Karpas-422 (cell line): Measurements from ENCODE around the gene NT5DC1. TPM values are rescaled to one million over a fixed set of nuclear protein-coding genes. Genes with fewer than 3 reads are reported as not detected.

Experiments
- DNase-seq: peaks from one replicate; pipeline ENCODE4 v3.0.0-alpha.2; 2015
- H2AFZ ChIP-seq: fragments of 200-600 bp; sonication (generic); 2 replicates; pipeline ENCODE4 v1.6.1; 2014; ENCODE audit warnings: antibody characterized with exemption, low read length, mixed read lengths
- H3K27ac ChIP-seq: fragments of 200-600 bp; sonication (generic); 2 replicates; pipeline ENCODE4 v1.5.1; 2014; ENCODE audit warnings: mild to moderate bottlenecking, low read length, moderate library complexity
- H3K27me3 ChIP-seq: fragments of 200-600 bp; sonication (generic); 2 replicates; pipeline ENCODE4 v1.6.1; 2014; ENCODE audit warnings: low read length, mixed read lengths
- H3K36me3 ChIP-seq: fragments of 200-600 bp; sonication (generic); 2 replicates; pipeline ENCODE4 v1.6.1; 2014; ENCODE audit warnings: low read length, mixed read lengths; ENCODE audit not compliant: insufficient read depth
- H3K4me1 ChIP-seq: fragments of 200-600 bp; sonication (generic); 2 replicates; pipeline ENCODE4 v1.6.1; 2014; ENCODE audit warnings: mild to moderate bottlenecking, low read length, mixed read lengths
- H3K4me2 ChIP-seq: fragments of 200-600 bp; sonication (generic); 2 replicates; pipeline ENCODE4 v1.6.1; 2014; ENCODE audit warnings: low read length, low read depth, mild to moderate bottlenecking; ENCODE audit not compliant: poor library complexity, severe bottlenecking
- H3K4me3 ChIP-seq: fragments of 200-600 bp; sonication (generic); 2 replicates; pipeline ENCODE4 v1.5.1; 2014; ENCODE audit warnings: mild to moderate bottlenecking, antibody characterized with exemption, low read length, mixed read lengths
- H3K79me2 ChIP-seq: fragments of 200-600 bp; sonication (generic); 2 replicates; pipeline ENCODE4 v1.6.1; 2014; ENCODE audit warnings: mild to moderate bottlenecking, low read length, mixed read lengths
- H3K9ac ChIP-seq: fragments of 200-600 bp; sonication (generic); 2 replicates; pipeline ENCODE4 v1.6.0; 2014; ENCODE audit warnings: low read length
- H3K9me2 ChIP-seq: fragments of 200-600 bp; sonication (generic), shearing (Covaris generic); replicated peaks from 2 replicates; pipeline ENCODE4 v1.6.0; 2014; ENCODE audit warnings: mild to moderate bottlenecking, low read length, moderate library complexity; ENCODE audit not compliant: insufficient read depth
- H3K9me3 ChIP-seq: fragments of 300-700, 200-600 bp; sonication (generic); 2 replicates; pipeline ENCODE4 v1.6.1; 2014; ENCODE audit warnings: low read length, mixed read lengths
- H4K20me1 ChIP-seq: fragments of 200-600 bp; sonication (generic); 2 replicates; pipeline ENCODE4 v1.6.1; 2014; ENCODE audit warnings: mild to moderate bottlenecking, antibody characterized with exemption, low read length, low read depth; ENCODE audit not compliant: insufficient read depth
- total RNA-seq: library from RNA; depleted of rRNA; stranded (reverse); fragments of >200 nt; shearing (Covaris generic); gene quantifications from 2 replicates; pipeline ENCODE4 v1.2.3, GENCODE V29; 2014; ENCODE audit warnings: low replicate concordance

Gene NT5DC1
- total RNA-seq, 1 experiment from 2014 or later: 3.0 TPM

GRCh38 chr6:116192786-116193185 is 92.1 kb downstream of the NT5DC1 start:
- H3K79me2 ChIP-seq: no peaks in the 10 kb centered on the region
- H3K4me3 ChIP-seq: no peak overlapping the region
- DNase-seq: no peak
- H3K9ac ChIP-seq: no peak overlapping the region
- no peaks in the 10 kb centered on the region for H4K20me1 ChIP-seq
- no peaks in the 10 kb centered on the region for H3K9me2 ChIP-seq
- no peak overlapping the region for H3K27ac ChIP-seq
- H3K4me2 ChIP-seq: no peak overlapping the region
- no peak overlapping the region for H2AFZ ChIP-seq
- H3K9me3 ChIP-seq: no peaks in the 10 kb centered on the region
- no peaks in the 10 kb centered on the region for H3K36me3 ChIP-seq
- H3K4me1 ChIP-seq: no peaks in the 10 kb centered on the region
- no peaks in the 10 kb centered on the region for H3K27me3 ChIP-seq

GRCh38 chr6:116196841-116197240 is 96.2 kb downstream of the NT5DC1 start:
- H3K4me3 ChIP-seq: no peak overlapping the region
- no peak for DNase-seq
- no peaks in the 10 kb centered on the region for H4K20me1 ChIP-seq

GRCh38 chr6:116200619-116201249 is 100.1 kb downstream of the NT5DC1 start:
- Histone ChIP-seq H3K79me2 (no peaks in the 10 kb centered on the region), H3K9me3 (no peaks in the 10 kb centered on the region), H4K20me1 (no peaks in the 10 kb centered on the region), H2AFZ (no peak overlapping the region), H3K9ac (no peak overlapping the region), H3K27me3 (no peaks in the 10 kb centered on the region), H3K36me3 (no peaks in the 10 kb centered on the region), H3K27ac (no peak overlapping the region), H3K4me2 (no peak overlapping the region), H3K4me3 (no peak overlapping the region), H3K4me1 (no peaks in the 10 kb centered on the region), H3K9me2 (no peaks in the 10 kb centered on the region)
- DNase-seq: no peak

More at GRCh38 chr6:116196841-116197240, 96.2 kb downstream of the NT5DC1 start:
- Histone ChIP-seq H3K4me1 (no peaks in the 10 kb centered on the region), H3K27ac (no peak overlapping the region), H3K9ac (no peak overlapping the region), H3K36me3 (no peaks in the 10 kb centered on the region), H2AFZ (no peak overlapping the region), H3K9me3 (no peaks in the 10 kb centered on the region), H3K27me3 (no peaks in the 10 kb centered on the region), H3K4me2 (no peak overlapping the region), H3K79me2 (no peaks in the 10 kb centered on the region), H3K9me2 (no peaks in the 10 kb centered on the region)

GRCh38 chr6:116201538-116201937 is 100.9 kb downstream of the NT5DC1 start:
- DNase-seq: no peak
- no peak overlapping the region for H3K4me2 ChIP-seq
- H3K27ac ChIP-seq: no peak overlapping the region
- H3K4me1 ChIP-seq: no peaks in the 10 kb centered on the region
- no peaks in the 10 kb centered on the region for H3K27me3 ChIP-seq
- no peak overlapping the region for H3K4me3 ChIP-seq
- no peaks in the 10 kb centered on the region for H3K79me2 ChIP-seq
- H3K9ac ChIP-seq: no peak overlapping the region
- H3K9me3 ChIP-seq: no peaks in the 10 kb centered on the region
- H4K20me1 ChIP-seq: no peaks in the 10 kb centered on the region
- H2AFZ ChIP-seq: no peak overlapping the region
- no peaks in the 10 kb centered on the region for H3K9me2 ChIP-seq
- H3K36me3 ChIP-seq: no peaks in the 10 kb centered on the region

GRCh38 chr6:116205281-116205680 is 104.6 kb downstream of the NT5DC1 start:
- Histone ChIP-seq H3K27ac (no peak overlapping the region), H2AFZ (no peak overlapping the region), H3K4me3 (no peak overlapping the region), H3K9me3 (no peaks in the 10 kb centered on the region), H3K27me3 (no peaks in the 10 kb centered on the region), H3K36me3 (no peaks in the 10 kb centered on the region), H3K9me2 (no peaks in the 10 kb centered on the region), H3K79me2 (no peaks in the 10 kb centered on the region), H3K4me1 (no peaks in the 10 kb centered on the region), H3K9ac (no peak overlapping the region), H3K4me2 (no peak overlapping the region), H4K20me1 (no peaks in the 10 kb centered on the region)
- no peak for DNase-seq

- no peak overlapping the region for H2AFZ ChIP-seq
- no peaks in the 10 kb centered on the region for H3K9me2 ChIP-seq
- H3K27me3 ChIP-seq: no peaks in the 10 kb centered on the region
- H3K4me3 ChIP-seq: no peak overlapping the region
- no peaks in the 10 kb centered on the region for H3K36me3 ChIP-seq
- no peak for DNase-seq
- H3K79me2 ChIP-seq: no peaks in the 10 kb centered on the region
- H3K4me1 ChIP-seq: no peaks in the 10 kb centered on the region
- no peak overlapping the region for H3K9ac ChIP-seq
- H3K4me2 ChIP-seq: no peak overlapping the region
- H3K9me3 ChIP-seq: no peaks in the 10 kb centered on the region
- no peak overlapping the region for H3K27ac ChIP-seq
- no peaks in the 10 kb centered on the region for H4K20me1 ChIP-seq
Measured at GRCh38 chr6:116206231-116206903, 105.7 kb downstream of the NT5DC1 start.

GRCh38 chr6:116208056-116208785 is 107.6 kb downstream of the NT5DC1 start:
- H3K36me3 ChIP-seq: no peaks in the 10 kb centered on the region
- H2AFZ ChIP-seq: no peak overlapping the region
- DNase-seq: no peak
- no peaks in the 10 kb centered on the region for H3K79me2 ChIP-seq
- no peak overlapping the region for H3K4me3 ChIP-seq
- no peaks in the 10 kb centered on the region for H3K9me2 ChIP-seq
- H3K27me3 ChIP-seq: no peaks in the 10 kb centered on the region
- no peak overlapping the region for H3K9ac ChIP-seq
- H3K9me3 ChIP-seq: no peaks in the 10 kb centered on the region
- H3K4me1 ChIP-seq: no peaks in the 10 kb centered on the region
- no peak overlapping the region for H3K27ac ChIP-seq
- no peak overlapping the region for H3K4me2 ChIP-seq
- no peaks in the 10 kb centered on the region for H4K20me1 ChIP-seq

GRCh38 chr6:116210316-116210715 is 109.7 kb downstream of the NT5DC1 start:
- H3K4me2 ChIP-seq: no peak overlapping the region
- no peak overlapping the region for H2AFZ ChIP-seq
- no peak overlapping the region for H3K27ac ChIP-seq
- no peaks in the 10 kb centered on the region for H3K79me2 ChIP-seq
- H3K4me3 ChIP-seq: no peak overlapping the region
- H3K27me3 ChIP-seq: no peaks in the 10 kb centered on the region
- H3K4me1 ChIP-seq: no peaks in the 10 kb centered on the region
- no peaks in the 10 kb centered on the region for H3K9me3 ChIP-seq
- H4K20me1 ChIP-seq: no peaks in the 10 kb centered on the region
- no peaks in the 10 kb centered on the region for H3K36me3 ChIP-seq
- no peaks in the 10 kb centered on the region for H3K9me2 ChIP-seq
- no peak for DNase-seq
- H3K9ac ChIP-seq: no peak overlapping the region
